Hepatocyte (in vitro differentiated cells): ENCODE measurements around the gene NR2F6. TPM values are rescaled to one million over a fixed set of nuclear protein-coding genes. Genes with fewer than 3 reads are reported as not detected.

ENCODE experiments used
- DNase-seq: peaks from one replicate; pipeline ENCODE4 v3.0.0-alpha.2; 2016; ENCODE audit warnings: low spot score
- H2AFZ ChIP-seq: fragments of 200-600 bp; sonication (generic); 2 replicates; pipeline ENCODE4 v1.6.0; 2016; ENCODE audit warnings: antibody characterized with exemption, mild to moderate bottlenecking
- H3K27ac ChIP-seq: fragments of 200-600 bp; sonication (generic); 2 replicates; pipeline ENCODE4 v1.5.1; 2016; ENCODE audit warnings: mild to moderate bottlenecking
- H3K27me3 ChIP-seq: fragments of 200-600 bp; sonication (generic); 2 replicates; pipeline ENCODE4 v1.6.1; 2016
- H3K36me3 ChIP-seq: fragments of 200-600 bp; sonication (generic); replicated peaks from 2 replicates; pipeline ENCODE4 v1.5.1; 2016; ENCODE audit warnings: low read depth; ENCODE audit not compliant: insufficient read depth
- H3K4me1 ChIP-seq: fragments of 200-600 bp; sonication (generic); 2 replicates; pipeline ENCODE4 v1.5.1; 2016; ENCODE audit warnings: mild to moderate bottlenecking, moderate library complexity; ENCODE audit not compliant: insufficient read depth
- H3K4me2 ChIP-seq: fragments of 200-600 bp; sonication (generic); 2 replicates; pipeline ENCODE4 v1.6.0; 2016
- H3K4me3 ChIP-seq: fragments of 200-600 bp; sonication (generic); 2 replicates; pipeline ENCODE4 v1.5.1; 2016; ENCODE audit warnings: mild to moderate bottlenecking
- H3K79me2 ChIP-seq: fragments of 200-600 bp; sonication (generic); 2 replicates; pipeline ENCODE4 v1.6.0; 2017; ENCODE audit warnings: mild to moderate bottlenecking
- H3K9me2 ChIP-seq: fragments of 200-600 bp; sonication (generic); replicated peaks from 2 replicates; pipeline ENCODE4 v1.6.0; 2017; ENCODE audit warnings: mild to moderate bottlenecking; ENCODE audit not compliant: insufficient read depth
- H3K9me3 ChIP-seq: fragments of 200-600 bp; sonication (generic); 2 replicates; pipeline ENCODE4 v1.5.1; 2016; ENCODE audit warnings: low read depth, mild to moderate bottlenecking
- H4K20me1 ChIP-seq: fragments of 200-600 bp; sonication (generic); 2 replicates; pipeline ENCODE4 v1.6.0; 2016; ENCODE audit warnings: mild to moderate bottlenecking; ENCODE audit not compliant: insufficient read depth, poor library complexity, severe bottlenecking
- EZH2 ChIP-seq: fragments of 200-600 bp; sonication (generic); IDR thresholded peaks from 2 replicates; pipeline ENCODE4 v1.6.1; 2016; ENCODE audit warnings: antibody characterized with exemption, mild to moderate bottlenecking, borderline replicate concordance
- EZH2phosphoT487 ChIP-seq: fragments of 200-600 bp; sonication (generic); IDR thresholded peaks from one replicate; pipeline ENCODE4 v1.6.1; 2018; ENCODE audit warnings: antibody characterized with exemption, mild to moderate bottlenecking, low read depth, moderate library complexity; ENCODE audit not compliant: unreplicated experiment, severe bottlenecking
- WGBS: methylation state at CpG from one replicate; pipeline ENCODE4 v1.1.6; 2016; ENCODE audit warnings: low lambda C conversion rate; ENCODE audit errors: missing lambda C conversion rate; 5-methylcytosine and 5-hydroxymethylcytosine counted together
- polyA plus RNA-seq: library from polyadenylated mRNA; unstranded; fragments of >200 nt; fragmentation: Nextera tagmentation; extraction: Ambion mirVana; gene quantifications from 2 replicates; pipeline ENCODE4 v1.2.1, GENCODE V29; 2016
- total RNA-seq: library from RNA; depleted of rRNA; stranded (reverse); fragments of >200 nt; gene quantifications from 2 replicates; pipeline ENCODE4 v1.2.3, GENCODE V29; 2014
- TF ChIP-seq, protein P1 (sequence below): fragments of 200-600 bp; sonication (generic); IDR thresholded peaks from 2 replicates; pipeline ENCODE4 v1.5.1; 2016; ENCODE audit warnings: antibody characterized with exemption, mild to moderate bottlenecking; ENCODE audit not compliant: poor library complexity

The NR2F6 gene
- total and polyA plus RNA-seq, 2 experiments from 2014 or later = 116 to 169 TPM

DNA sequence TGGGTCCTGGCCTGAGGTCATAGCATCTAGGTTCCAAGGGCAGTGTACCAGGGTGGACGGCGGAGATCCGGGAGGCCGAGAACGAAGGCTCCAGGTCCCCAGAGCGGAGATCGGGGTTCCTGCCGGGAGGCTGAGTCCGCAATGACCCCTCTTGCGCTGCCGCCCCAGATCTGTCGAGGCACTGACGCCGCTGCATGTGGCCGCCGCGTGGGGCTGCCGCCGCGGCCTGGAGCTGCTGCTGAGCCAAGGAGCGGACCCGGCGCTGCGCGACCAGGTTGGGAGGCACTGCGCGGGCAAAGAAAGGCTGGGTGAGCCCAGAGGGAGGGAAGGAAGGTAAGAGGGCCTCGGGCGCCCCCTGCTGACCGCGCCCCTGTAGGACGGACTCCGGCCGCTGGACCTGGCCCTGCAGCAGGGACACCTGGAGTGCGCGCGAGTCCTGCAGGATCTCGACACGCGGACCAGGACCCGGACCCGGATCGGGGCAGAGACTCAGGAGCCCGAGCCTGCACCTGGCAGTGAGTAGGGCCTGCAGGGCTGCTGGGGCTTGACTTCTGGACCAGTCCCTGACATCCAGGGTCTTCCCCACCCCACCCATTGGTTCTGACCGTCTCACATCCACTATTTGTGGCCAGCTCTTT, 36.9 kb upstream of the NR2F6 start:
- 7% methylated on average over 38 of the region's 45 CpGs for WGBS
- Histone ChIP-seq H3K4me2 (peak overlapping the region; percentile 93), H3K79me2 (no peaks in the 10 kb centered on the region), H3K27ac (no peak overlapping the region), H4K20me1 (no peaks in the 10 kb centered on the region), H3K9me2 (no peaks in the 10 kb centered on the region), H3K27me3 (peaks cover 7% of the 10 kb centered on the region), H3K4me3 (no peak overlapping the region), H3K4me1 (peaks cover 9% of the 10 kb centered on the region), H3K9me3 (no peaks in the 10 kb centered on the region), H2AFZ (peak overlapping the region; percentile 84), H3K36me3 (no peaks in the 10 kb centered on the region)
- peak; percentile 94 for DNase-seq
- TF ChIP-seq, protein P1, sequence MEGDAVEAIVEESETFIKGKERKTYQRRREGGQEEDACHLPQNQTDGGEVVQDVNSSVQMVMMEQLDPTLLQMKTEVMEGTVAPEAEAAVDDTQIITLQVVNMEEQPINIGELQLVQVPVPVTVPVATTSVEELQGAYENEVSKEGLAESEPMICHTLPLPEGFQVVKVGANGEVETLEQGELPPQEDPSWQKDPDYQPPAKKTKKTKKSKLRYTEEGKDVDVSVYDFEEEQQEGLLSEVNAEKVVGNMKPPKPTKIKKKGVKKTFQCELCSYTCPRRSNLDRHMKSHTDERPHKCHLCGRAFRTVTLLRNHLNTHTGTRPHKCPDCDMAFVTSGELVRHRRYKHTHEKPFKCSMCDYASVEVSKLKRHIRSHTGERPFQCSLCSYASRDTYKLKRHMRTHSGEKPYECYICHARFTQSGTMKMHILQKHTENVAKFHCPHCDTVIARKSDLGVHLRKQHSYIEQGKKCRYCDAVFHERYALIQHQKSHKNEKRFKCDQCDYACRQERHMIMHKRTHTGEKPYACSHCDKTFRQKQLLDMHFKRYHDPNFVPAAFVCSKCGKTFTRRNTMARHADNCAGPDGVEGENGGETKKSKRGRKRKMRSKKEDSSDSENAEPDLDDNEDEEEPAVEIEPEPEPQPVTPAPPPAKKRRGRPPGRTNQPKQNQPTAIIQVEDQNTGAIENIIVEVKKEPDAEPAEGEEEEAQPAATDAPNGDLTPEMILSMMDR = peak; percentile 87
- no peak for TF ChIP-seq EZH2

- TF ChIP-seq EZH2phosphoT487 (no peak), EZH2 (no peak)
- TF ChIP-seq, protein P1 = no peak
- no peak within 1 kb of the TSS for H3K27ac ChIP-seq
Observed at GRCh38 chr19:17281391-17282304, 35.9 kb upstream of the NR2F6 start, which contains the start of gene ANKLE1. ANKLE1 (plus strand) TSS chr19:17281901; CDS start chr19:17281921, 20 bp downstream.

GRCh38 chr19:17279436-17279835, 33.7 kb upstream of the NR2F6 start:
- Histone ChIP-seq H3K4me2 (no peak overlapping the region), H3K27ac (no peak overlapping the region), H3K4me3 (no peak overlapping the region), H3K9me2 (no peaks in the 10 kb centered on the region), H3K36me3 (no peaks in the 10 kb centered on the region), H3K79me2 (no peaks in the 10 kb centered on the region), H3K9me3 (no peaks in the 10 kb centered on the region), H3K27me3 (peaks cover 7% of the 10 kb centered on the region), H3K4me1 (peaks cover 9% of the 10 kb centered on the region), H2AFZ (no peak overlapping the region), H4K20me1 (no peaks in the 10 kb centered on the region)
- TF ChIP-seq EZH2 (no peak), EZH2phosphoT487 (no peak)
- TF ChIP-seq, protein P1 = no peak
- DNase-seq = no peak
- WGBS = 80% methylated on average over 3 of the region's 3 CpGs

More at GRCh38 chr19:17281391-17282304, 35.9 kb upstream of the NR2F6 start, which contains the start of gene ANKLE1:
- DNase-seq = no peak
- Histone ChIP-seq H4K20me1 (no peaks in the 10 kb centered on the region), H3K9me2 (no peaks in the 10 kb centered on the region), H3K4me3 (no peak within 1 kb of the TSS), H3K4me2 (peak within 1 kb of the TSS; percentile 93), H2AFZ (peak within 1 kb of the TSS; percentile 84), H3K9me3 (no peaks in the 10 kb centered on the region), H3K4me1 (peaks cover 9% of the 10 kb centered on the region), H3K27me3 (peaks cover 7% of the 10 kb centered on the region), H3K79me2 (no peaks in the 10 kb centered on the region), H3K36me3 (no peaks in the 10 kb centered on the region)
- 20% methylated on average over 58 of the region's 75 CpGs for WGBS
